GM10847 (cell line): ENCODE results near the gene DIP2A.

Experiments
- POLR2A ChIP-seq: IDR thresholded peaks from 2 replicates; pipeline ENCODE4 v1.6.1; 2011; ENCODE audit not compliant: insufficient read length; ENCODE audit errors: extremely low read depth

Gene DIP2A

DNA sequence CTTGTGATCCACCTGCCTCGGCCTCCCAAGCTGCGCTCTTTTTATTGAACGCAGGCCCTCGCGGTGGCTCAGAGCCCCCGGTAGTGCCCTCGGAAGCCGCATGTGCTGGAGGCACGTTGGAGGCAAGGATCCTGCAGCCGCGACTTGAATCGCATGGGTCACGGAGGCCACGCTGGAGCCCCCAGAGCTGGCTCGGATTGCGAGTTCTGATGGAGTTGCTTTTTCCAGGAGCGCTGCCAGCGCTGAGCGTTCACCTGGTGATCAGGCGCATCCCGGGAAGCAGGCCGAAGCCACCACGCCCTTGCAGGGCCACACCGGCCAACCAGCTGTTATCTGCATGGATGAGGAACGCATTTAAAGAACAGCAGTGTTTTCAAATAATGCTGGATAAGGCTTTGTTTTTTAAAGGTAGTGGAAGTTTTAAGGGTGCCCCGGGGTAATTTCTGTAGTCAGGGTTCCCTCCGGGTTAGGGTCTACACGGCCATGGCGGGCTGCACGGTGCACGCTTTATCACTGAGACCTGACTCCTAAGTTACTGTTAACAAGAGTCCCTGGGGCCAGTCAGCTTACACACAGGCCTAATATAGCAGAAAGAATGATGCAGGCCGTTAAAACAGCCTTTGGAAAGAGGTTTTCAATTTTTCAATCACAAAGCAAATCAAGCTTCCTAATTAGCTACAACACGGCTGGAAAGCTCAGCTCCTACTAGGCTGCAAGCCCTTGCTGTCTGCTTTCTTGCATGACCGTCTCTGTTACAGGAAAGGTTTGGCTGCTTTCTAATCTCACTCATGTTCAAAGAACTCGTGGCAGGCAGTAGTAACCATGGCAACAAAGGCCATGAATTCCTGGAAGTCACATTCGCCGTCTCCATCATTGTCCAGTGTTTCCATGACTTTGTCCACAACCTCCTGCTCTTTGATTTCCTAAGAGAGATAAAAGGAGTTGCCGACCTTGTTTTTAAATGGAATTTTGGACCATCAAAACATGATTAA lies 140.2 kb downstream of the DIP2A start:
- TF ChIP-seq POLR2A = no peak

DNA sequence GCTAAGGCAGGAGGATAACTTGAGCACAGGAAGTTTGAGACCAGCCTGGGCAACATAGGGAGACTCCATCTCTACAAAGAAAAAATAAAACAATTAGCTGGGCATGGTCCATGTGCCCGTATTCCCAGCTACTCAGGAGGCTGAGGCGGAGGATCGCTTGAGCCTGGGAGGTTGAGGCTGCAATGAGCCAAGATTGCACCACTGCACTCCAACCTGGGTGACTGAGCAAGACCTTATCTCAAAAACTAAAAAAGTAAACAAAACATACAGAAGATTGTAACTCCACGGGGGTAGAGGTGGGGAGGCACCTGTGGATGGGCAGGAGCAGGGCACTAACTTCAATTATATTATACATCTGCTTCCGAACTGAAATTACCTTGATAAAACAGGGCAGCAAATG lies 141.6 kb downstream of the DIP2A start:
- TF ChIP-seq POLR2A = no peak

GRCh38 chr21:46600978-46601377 lies 142.3 kb downstream of the DIP2A start:
- TF ChIP-seq POLR2A = no peak

DNA sequence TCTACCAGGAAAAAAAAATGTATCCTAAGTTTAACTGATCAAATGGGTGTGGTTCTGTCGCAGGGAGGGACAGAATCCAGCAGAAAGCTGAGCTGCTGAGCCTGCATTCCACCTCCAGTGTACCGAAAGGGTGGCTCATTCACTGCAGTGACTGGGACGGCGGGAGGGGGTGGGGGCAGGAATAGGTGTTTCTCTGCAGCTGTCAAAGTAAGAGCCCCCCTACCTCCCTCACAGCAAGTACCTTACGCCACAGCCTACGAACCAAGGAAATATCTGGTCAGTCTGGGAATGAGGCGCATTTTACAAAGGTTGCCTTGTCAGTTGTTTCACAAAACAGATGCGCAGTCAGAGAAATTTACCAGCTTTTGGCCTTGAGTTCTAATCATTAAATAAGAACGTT lies 144.5 kb downstream of the DIP2A start:
- TF ChIP-seq POLR2A = no peak

DNA sequence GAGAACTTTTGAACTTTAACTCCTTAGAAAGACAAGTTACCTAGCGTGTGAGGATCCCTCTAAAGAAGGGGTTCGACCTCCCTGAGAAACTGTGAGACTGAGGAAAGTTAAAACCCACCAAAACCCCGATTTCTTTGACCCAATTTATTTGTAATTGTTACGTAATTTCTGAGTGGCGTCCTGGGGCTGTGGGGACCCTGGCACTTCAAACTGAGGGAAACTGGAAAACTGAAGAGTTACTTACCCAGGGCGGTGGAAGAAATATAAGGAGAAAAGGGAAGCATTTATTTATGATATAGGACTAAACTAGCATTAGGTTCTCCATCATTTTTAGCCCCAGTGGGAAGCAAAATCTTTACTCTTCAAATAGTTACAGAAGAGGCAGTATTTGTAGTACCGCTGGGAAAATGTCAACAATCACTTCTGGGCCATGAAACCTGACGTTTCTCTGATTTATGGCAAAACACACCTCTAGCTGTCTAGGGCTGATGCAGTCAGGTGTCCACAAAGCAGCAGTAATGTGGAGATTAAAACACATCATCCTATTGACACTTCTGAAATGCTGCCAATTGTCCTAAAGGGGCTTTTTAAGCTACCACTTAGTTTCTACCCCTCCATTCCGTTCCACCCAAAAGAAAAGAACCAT lies 145.8 kb downstream of the DIP2A start:
- TF ChIP-seq POLR2A = no peak

- no peak for TF ChIP-seq POLR2A
These were observed 146.5 kb downstream of the DIP2A start, which contains the start of gene S100B for GRCh38 chr21:46604975-46605766. TSS of gene S100B (minus strand) at chr21:46605082. CDS start at chr21:46602415, 2,667 bp downstream.

DNA sequence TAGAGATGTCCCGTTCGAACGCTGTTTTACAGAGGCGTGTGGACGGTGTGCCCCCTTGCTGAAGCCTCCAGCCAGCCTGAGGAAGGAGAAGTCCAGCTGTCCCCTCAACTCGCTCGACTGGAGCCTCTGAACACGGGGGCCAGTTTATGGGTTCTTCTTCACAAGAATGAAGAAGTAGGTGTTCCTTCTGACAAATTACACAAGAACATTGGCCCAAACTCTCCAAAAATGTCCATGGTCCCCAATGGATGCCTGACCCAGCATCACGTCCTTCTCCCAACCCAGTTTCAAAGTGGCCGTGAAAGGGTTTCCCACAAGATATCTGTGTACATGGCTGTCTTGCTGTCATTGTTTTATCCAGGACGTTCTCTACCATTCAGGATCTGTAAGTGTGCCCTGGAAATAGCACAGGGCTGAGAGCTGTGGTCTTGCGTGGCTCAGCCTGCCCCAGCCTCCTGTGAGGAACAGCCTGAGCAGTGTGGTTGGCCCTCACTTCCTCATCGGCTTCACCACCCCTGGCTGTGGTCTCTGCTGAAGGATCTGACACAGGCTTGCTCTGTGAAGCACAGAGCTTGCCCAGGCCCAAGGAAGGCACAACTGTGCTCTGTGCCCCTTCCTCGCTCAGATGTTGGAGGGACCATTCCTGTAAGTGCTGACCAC lies 147.2 kb downstream of the DIP2A start:
- TF ChIP-seq POLR2A = no peak

GRCh38 chr21:46606427-46606813 lies 147.7 kb downstream of the DIP2A start:
- no peak for TF ChIP-seq POLR2A

DNA sequence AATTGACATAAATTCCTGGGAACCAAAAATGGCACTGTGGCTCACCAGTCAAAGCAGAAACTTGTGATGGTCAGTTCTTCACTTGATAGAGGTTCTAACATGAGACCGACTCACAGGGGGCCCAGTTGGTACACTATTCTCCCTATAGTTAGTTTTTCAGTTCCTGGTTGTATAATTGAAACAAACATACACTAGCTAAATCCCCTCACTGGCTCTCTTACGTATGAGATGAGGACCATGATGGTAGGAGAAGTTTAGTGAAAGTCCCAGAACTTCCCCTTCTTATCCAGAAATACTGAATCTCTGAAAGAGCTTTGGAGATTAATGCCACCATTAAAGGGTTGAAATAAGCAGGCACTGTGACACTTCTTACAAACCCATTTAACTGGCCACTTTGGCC lies 148.9 kb downstream of the DIP2A start:
- TF ChIP-seq POLR2A = no peak

DNA sequence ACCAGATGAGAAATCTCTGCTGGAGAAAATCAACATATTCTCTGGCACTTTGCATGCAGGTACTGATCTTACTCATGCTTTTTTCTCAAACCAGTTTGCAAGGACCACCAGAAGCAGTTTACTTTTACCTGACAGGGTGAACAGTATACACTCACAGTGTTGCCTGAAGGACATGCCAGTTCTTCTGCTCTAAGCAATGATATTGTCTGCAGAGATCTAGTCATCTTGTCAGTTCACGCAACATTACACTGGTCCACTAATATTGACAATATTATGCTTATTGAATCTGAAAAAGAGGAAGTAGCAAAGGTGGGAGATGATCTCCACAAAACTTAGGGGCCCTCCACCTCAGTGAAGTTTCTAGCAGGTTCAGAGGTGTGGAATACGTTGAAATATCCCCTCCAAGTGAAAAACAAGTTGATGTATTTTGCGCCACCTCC lies 150.0 kb downstream of the DIP2A start:
- no peak for TF ChIP-seq POLR2A

DNA sequence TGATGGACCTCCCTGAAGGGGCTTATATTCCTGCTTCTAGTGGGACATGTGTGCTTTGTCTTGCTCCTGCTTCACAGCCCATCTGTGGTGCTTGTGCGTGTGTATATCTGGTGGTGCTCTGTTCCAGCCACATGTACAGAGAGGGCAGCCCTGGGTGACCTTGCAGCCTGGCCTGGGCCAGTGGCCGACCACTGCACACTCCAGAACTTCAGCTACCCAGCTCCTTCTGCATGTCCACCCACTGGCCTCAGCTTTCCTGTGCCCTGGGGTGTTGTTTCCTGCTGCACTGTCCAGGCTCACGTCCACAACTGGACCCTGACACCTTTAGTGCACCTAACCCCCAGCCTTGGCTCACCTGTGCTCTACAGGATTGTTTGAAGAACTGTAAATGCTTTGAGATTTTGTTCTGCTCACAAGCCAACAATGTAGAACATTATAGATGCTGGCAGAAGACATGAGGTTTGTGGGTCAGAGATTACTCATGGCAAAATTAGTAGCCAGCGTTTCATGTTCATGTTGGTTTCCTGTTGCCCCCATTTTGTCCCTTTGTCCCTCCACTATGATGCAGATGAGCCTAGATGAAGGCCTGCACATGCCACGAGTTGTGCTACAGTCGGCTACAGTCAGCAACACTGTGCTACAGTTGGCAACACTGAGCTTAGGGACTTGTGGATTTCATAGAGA lies 151.5 kb downstream of the DIP2A start:
- no peak for TF ChIP-seq POLR2A

GRCh38 chr21:46613391-46613790 lies 154.7 kb downstream of the DIP2A start:
- TF ChIP-seq POLR2A = no peak

DNA sequence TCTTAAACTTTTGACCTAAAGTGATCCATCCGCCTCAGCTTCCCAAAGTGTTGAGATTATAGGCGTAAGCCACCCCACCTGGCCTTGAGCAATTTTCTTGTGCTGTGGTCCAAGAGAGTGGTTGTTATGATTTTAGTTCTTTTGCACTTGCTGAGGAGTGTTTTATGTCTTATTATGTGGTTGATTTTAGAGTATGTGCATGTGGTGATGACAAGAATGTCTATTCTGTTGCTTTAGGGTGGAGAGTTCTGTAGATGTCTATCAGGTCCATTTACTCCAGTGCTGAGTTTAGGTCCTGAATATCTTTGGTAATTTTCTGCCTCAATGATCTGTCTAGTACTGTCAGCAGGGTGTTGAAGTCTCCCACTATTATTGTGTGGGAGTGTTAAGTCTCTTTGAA lies 157.4 kb downstream of the DIP2A start:
- TF ChIP-seq POLR2A = no peak

DNA sequence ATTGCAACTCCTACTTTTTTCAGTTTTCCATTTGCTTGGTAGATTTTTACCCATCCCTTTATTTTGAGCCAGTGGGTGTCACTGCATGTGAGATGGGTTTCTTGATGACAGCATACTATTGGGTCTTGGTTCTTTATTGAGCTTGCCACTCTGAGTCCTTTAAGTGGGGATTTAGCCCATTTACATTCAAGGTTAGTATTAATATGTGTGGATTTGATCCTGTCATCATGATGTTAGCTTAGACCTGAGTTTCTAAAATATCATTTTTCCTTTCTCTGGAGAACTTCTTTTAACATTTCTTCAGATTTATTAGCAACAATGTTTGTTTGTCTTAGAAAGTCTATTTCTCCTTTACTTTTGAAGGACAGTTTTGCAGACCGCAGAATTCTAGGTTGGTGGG lies 158.0 kb downstream of the DIP2A start:
- no peak for TF ChIP-seq POLR2A

DNA sequence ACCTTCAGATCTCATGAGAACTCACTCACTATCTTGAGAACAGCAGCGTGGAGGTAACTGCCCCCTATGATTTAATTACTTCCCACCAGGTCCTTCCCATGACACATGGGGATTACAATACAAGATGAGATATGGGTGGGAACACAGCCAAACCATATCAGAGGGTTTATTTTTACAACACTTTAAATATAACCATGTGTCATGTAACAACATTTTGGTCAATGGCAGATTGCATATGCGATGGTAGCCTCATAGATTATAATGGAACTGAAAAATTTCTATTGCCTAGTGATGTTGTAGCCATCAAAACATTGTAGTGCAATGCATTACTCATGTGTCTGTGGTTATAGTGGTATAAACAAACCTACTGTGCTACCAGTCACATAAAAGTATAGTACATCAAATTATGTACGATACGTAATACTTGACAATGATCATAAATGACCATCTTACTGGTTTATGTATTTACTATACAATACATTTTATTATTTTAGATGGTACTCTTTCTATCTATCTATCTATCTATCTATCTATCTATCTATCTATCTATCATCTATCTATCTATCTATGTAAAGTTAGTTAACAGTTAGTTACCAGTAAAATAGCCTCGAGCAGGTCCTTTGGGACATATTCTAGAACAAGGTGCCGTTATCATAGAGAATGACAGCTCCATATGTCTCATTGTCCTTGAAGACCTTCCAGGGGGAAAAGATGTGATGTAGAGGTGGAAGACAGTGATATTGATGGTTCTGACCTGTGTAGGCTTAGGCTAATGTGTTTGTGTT lies 158.8 kb downstream of the DIP2A start:
- no peak for TF ChIP-seq POLR2A
